HG03135 (cell line): ENCODE results near the gene TBXA2R.

ENCODE experiments used
- ATAC-seq: cut with Tn5 transposase; IDR thresholded peaks from one replicate; pipeline ENCODE4 v1.9.1; 2021; ENCODE audit warnings: mild to moderate bottlenecking, moderate library complexity; ENCODE audit not compliant: unreplicated experiment

TBXA2R gene

DNA sequence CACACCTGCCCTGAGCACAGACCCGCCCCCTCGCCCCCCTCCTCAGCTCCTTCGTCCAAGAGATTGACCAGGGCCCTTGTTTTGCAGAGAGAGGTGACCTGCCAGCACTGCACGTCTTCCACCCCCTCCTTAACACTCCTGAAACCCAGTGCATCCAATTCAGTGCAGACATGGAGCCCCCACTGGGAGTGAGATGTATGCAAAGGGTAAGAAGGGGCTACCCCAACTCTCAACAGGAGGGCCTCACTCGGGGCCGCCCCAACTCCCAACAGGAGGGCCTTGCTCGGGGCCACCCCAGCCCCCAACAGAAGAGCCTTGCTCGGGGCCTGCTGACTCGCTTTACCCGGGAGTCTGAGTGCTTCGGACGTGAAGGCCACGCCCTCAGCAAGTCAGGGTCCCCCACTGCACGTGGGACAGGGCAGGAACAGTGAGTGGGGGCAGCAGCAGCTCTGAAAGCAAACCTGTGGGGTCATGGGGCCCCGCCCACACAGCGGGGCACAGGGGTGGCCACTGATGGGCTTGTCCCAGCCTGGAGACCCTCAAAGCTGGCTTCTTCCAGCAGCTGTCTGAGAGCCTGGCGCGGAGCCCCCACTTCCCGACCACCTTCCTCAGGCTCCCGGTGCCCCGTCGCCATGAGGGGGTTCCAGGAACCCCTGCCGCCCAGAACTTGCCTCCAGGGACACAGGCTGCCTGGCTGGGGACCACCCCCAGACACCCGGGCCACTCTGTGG lies 14.3 kb upstream of the TBXA2R start:
- ATAC-seq, result no peak

DNA sequence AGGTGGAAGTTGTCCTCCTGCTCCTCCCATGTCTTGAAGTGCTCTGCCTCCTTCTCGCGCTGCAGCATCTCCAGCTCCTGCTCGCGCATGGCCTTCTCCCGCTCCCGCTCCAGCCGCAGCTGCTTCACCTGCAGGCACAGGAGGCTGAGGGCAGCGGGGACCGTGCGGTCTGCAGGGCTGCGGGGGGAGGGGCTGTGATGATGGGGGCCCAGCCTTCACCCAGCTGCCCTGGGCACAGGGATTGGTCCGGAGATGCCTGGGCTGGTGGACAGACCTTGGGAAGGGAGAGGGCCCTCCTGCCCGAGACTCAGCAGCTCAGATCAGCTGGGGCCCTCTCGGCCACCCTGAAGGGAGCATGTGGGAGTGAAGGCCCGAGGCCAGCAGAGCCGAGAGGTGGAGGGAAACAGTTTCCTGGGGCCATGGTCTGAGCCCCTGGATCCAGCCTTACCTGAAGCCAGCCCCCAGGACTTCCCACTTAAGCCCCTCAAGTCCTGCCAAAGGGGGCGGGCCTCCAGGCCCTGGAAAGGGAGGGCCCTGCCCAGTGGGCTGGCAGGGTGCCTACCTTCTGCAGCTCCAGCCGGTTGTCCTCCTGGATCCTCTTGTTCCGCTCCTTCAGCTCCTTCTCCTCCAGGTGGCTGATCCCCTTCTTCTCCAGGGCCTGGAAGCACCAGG lies 13.6 kb upstream of the TBXA2R start:
- no peak for ATAC-seq

DNA sequence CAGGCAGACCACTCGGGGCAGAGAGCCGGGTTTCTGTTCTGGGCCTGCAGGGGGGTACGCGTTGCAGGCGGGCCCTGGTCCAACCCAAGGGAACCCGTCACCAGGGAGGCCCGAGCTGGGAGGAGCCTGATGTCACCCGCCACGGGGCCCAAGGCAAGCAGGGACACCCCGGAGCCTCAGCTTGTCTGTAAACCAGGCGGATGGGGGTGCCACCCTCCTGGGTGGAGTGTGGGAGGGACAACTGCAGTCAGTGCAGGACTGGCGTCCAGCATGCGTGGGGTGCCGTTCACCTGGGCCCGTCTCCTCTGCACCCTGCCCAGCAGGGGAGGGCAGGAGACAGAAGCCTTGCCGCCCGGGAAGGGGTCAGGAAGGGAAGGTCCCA lies 12.9 kb upstream of the TBXA2R start:
- ATAC-seq, result no peak

DNA sequence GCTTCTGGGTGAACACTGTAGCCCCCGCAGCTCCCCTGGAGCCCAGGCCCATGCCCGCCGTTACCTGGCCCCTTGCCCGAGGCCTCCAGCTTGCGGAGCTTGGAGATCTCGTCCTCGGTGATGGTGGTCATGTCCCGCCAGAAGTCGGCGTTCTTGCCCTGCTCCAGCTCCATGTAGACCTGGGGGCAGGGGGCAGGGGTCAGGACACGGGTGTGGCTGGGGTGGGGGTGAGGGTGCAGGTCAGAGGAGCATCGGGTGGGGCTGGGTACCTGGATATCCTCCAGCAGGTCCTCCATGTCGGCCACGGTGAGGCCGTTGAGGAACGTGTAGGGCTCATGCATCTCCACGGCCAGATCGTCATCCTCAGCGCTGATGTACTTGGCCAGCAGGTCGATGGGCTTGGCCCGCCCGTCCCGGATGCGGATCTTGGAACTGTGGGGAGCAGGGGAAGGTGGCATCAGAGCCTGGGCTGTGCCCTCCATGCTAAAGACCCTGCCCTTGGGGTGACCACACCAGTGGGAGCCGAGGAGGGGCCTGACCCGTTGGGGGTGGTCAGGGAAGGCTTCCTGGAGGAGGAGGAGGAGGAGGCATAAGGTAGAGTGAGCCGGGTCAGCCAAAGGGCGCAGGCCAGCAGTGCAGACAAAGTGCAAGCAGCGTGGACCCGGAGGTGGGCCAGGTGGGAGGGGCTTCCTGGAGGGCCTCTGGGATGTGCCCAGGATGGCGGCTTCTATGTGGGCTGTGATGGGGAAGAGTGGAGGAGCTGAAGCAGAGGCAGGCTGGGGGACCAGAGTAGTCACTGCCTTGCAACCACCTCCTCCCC lies 12.3 kb upstream of the TBXA2R start:
- no peak for ATAC-seq

DNA sequence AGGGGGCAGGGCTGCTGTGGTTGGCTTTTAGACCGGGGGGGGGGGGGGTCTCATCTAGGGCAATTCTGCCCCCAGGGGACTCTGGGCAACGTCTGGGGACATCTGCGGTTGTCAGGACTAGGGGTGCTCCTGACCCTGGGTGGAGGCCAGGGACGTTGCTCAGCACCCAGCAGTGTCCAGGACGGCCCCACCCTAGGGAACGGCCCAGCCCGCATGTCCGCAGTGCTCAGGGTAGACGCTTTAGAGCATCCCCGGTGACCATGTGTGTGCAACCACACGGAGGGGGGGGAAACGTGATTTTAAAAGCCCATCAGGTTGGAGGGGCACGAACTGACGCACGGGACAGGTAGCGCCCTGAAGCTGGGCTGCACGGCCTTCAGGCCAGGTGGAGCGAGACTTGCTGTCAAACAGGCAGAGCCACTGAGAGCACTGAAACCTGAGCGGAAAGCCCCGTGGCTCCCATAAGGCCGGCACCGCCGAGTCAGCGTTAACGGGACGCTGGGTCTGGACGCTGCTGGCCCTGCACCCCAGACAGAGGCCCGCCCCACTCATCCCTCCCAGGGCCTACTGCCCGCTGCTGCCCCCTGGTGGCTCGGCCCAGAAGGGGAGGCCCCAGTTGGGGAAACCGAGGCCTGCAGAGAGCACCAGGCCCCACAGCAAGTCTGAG lies 11.6 kb upstream of the TBXA2R start:
- ATAC-seq, result no peak

DNA sequence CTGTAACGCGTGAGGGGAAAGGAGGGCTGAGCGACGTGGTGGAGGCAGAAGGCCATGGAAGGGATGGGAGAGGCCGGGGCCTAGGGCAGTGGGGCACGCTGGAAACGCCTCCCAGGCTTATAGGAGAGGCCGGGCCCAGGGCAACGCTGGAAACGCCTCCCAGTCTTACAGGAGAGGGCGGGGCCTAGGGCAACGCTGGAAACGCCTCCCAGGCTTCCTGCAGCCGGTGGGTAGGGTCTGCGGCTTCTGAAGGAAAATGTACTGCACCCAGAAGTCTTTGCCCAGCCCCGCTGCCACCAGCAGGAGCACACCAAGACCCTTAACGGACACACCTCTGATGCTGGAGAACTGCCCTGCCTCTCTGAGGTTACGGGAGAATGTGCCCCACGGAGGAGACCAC lies 10.8 kb upstream of the TBXA2R start:
- no peak for ATAC-seq

DNA sequence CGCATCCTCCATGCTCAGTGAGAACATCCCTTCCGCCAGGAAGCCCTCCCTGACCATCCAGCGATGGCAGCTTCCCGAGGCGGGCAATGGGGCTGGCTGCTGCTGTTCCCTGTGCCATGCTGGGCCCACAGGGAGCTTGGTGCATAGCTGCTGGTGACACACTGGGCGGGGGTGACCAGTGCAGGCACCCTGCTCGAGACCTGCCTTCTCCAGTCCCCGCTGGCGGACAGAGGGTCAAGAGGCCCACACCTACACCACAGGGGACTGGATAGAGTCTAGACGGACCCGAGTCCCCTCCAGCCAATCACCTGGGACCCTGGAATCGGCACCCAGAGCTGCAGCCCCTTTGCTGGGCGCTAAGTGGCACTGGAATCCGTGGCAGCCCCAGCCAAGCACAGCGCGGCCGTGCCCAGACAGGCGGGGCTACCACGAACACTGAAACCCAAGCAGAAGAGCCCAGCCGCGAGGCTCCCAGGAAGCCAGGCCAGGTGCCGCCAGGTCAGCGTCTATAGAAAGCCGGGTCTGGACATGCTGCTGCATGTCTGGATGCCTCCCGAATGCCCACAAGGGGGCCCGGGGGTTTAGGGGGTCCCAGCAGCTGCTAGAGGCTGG lies 9.0 kb upstream of the TBXA2R start:
- ATAC-seq, result no peak

DNA sequence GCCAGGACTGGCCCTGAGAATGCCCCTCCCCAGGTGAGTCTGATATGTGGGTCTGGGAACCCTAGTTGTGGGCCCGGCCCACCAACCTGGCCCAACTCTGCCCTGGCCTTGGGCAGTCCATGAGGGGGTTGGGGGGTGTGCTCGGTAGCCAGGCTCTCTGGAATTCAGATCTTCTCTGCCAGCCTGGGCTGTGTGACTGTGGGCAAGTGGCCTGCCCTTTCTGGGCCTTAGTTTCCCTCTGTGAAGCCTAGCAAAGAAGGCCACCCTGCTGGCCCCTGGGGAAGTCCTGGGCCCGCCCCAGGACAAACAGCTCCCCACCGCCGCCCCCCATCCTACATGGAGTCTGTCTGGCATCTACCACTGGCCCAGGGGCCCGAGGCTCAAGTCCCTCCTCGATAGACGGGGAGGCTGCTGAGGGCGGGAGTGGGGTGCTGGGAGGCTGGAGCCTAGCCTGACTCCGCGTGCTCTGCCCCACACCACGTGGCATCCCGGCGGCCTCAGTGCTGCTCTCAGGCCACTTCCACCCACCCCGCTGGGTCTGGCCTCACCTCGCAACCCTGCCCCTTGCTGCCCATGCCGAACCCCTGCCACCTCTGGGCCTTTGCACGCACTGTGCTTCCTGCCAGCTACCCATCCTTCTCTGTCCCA lies 8.3 kb upstream of the TBXA2R start:
- no peak for ATAC-seq

DNA sequence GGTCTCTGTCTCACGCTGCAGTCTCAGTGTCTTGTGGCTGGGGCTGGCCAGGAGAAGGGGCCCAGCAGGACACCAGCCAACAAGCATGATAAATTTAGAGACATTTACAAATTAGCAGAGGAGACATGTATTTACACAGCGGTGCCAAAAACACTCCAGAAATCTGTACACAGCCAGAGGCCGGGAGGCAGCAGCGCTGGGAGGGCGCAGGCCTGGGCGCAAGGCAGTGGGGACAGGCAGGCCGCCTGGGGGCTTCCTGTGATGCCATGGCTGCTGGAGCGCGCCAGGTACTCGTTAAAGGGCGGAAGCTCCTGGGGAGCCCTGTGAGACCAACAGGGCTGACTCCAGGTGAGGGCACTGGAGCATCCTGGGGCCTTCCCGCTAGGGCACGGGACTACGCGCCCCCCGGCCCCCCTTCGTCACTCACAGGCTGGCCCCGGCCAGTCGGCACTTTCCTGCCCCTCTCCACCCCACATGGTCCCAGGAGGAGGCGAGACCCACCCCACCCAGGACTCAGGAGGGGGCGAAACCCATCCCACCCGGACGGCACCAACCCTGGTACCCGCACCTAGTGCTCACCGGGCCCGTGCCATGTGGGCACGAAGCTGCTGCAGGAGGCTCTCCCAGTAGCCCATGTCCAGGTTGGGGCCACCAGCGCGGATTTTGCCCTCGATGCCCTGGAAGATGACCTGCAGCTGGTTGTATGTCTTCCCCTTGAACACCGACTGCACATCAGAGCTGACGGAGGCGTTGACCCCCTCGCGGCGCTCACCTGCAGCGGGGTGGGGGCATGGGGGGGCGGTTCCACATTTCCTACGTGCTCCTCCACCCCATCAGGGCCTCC lies 7.4 kb upstream of the TBXA2R start:
- no peak for ATAC-seq

DNA sequence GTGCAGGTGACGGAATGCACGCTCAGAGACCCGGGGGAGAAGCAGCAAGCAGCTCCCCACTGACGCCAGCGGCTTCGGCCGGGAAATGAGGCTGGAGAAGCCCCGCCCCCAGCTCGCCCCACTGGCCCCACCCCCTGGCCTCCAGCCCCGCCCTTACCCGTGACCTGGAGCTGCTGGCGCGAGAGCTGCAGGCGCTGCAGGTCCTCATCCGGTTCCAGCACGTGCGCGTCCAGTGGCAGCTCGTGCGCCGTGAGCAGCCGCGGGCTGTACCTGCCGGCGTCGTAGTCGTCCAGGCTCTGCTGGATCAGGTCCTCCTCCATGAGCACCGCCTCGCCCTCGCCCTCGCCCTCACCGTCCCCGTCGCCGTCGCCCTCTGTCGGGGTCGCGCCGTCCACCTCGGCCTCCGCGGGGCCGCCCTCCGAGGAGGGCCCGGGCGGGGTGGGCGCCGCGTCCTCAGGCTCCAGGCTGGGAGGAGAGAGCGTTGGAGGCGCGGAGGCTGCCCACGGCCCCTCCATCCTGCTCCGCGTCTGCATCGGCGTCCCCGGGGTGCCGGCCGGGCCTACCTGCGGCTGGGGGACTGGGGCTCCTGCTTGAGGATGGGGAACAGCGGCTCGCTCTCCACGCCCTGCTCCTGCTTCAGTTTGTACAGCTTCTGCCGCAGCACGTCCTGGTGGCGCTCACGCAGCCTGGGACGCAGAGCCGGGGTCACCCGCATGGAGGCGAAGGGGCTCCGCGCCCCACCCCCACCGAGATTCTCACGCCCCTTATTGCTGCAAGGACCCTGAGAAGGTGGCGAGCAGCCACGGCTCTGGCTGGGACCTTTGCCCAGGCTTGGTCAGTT lies 6.4 kb upstream of the TBXA2R start:
- ATAC-seq, result no peak

DNA sequence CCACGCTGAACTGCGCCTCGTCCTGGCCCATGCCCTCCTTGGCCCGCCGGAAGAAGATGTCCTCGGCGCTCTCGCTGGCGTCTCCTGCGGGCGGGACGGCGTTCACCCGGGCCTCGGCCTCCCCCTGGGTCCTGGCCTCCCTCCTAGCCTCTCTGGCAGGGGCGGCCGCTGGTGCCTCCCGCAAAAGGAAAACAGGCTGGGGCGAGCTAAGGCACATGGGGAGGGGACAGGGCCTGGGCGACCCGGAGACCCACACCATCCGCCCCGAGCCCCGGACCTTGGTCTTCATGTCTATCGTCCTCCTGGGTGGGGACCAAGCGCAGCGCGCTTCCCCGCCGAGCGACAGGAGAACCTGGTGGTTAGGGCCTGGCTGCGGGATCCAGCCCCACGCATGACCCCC lies 5.7 kb upstream of the TBXA2R start:
- no peak for ATAC-seq

DNA sequence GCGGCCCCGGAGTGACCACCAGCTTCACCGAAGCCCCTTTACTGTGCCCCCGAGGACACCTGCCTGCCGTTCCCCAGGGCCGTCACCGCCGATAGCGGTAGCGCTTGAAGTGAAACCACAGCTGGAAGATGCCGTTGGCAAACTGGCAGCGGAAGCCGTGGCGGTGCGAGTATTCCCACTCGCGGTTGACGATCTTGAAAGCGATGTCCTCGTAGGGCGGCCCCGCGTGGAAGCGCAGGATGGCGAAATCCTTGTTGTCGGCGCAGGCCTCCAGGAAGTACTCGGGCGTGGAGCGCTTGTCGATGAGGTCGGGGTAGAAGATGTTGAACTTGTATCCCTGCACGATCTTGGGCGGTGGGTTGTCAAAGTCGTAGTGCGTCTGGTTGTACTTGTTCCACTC lies 5.2 kb upstream of the TBXA2R start:
- no peak for ATAC-seq

DNA sequence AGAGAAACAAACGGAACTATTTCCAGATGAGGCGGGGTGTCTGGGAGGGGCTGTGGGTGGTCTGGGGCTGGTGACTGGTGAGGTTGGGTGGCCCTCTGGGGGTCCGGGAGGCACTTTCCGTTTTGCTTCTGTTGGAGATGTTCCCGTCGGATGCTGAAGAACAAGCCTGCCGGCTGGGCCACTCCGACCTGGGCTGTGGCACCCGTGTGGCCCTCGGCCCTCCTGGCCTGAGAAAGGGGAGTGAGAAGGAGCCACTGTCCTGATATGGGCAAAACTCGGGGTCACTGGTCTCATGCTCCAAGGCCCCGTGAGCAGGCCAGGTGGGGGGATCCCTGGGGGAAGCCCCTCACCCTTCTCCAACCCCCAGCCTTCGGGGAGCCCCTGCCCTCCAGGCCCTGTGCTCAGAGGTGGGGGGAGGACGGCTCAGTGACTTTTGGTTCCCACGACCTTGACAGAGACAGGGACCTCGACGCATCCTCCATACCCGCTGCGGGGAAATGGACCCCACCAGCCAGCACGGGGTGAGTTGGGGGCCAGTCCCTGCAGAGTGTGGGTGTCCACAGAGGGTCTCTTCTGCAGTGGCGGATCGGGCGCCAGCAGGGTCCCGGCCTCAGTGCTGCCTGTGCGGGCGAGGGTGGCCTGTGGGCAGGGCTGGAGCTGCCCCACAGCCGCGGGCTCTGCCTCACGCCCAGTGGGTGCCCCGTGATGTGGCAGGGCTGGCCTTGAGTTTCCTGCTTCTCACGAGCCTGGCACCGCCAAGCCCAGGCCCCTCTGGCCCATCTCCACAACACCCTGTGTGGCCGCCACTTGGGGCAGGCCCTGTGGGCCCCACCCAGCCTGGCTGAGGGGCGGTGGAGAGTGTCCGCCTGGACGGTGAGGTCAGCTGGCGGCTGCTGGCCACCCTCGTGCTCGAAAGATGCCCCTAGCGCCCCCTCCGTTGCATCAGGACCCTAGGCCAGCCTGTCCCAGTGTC lies 4.4 kb upstream of the TBXA2R start:
- ATAC-seq, result no peak

DNA sequence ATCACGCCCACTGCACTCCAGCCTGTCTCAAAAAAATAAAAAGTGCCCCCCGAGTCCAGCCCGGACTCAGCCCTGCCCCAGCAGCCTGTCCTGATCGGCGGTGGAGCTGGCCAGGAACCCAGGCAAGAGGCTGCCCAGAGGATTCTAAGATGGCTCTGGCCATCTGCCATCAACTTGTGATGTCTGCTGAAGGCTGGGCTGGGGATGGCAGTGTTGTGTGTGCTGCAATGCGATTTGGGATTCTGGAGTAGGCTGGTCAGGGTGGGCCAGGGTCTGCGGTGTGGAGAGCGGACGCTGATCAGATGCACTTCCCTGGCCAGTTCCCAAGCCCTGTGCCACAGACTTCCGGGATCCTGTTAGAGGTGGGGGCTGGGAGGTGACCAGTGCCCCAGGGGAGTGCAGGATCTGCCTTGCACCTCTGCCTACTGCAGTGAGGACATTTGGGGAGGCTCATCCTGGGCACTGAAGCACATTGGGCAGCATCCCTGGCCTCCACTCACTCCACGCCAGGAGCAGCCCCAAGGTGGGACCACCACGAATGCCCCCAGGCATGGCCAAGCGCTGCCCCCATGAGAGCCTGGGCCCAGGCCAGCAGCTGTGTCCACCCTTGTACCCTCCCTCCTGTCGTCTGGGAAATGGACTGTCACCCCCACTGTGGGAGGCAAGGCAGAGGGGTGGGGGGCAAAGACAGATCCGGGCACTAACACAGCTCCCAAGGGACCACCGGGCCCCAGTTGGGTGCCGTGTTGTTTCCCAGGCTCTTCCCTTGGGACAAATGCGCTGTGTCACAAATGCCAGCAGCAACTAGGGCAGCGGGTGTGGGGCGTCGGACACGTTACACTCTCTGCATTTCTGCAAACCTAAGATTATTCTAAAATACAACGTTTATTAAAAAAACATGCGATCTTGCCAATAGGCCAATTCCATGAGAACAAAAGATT lies 3.4 kb upstream of the TBXA2R start:
- ATAC-seq, result no peak

DNA sequence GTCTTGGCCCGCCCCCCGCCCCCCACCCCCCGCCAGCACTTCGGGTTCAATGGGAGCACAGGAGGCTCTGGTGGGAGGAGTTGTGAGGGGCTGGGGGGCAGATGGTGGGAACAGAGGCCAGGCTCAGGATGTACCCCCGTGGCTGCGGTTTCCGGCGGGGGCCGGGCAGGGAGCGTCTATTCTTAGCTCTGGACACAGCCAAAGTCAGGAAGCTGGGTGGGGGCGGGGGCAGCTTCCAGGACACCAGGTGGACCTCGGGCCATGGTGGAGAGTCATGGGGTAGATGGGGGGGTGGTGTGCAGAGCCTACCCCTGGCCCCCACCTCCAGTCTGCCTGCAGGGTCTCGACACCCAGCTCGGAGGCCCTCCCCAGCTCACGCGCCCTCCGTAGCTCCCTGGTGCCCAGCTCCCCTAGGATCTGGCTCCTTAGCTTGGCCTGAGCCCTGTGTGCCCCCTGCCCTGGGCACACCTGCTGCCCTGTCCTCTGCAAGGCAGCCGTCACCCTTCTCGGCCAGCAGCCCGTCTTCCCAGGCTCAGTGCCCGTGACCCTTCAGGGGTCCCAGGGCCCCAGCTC lies 2.2 kb upstream of the TBXA2R start:
- no peak for ATAC-seq

DNA sequence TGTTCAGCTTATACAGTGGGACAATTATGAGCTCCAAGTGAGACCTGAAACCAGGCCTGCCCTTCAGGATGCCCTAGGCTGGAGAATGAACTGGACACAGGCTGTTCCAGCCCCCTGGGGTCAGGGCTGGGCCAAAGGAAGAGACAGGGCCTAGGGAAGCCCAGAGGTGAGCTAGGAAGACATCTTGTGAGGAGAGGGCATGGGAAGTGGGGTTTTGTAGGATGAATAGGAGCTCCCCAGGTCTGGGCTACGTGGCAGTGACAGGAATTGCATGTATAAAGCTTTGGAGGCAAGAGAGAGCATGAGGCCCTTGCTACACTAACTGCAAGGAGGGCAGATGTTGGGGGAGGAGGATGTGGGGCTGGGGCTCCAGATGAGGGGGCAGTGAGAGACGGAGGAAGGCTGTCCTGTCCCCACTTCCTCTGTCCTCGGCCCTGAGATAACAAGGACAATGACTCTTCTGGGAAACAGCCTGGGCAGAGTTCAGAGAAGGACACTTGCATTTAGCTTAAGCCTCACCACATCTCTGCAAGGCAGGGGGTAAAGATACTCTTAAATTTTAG lies 1.5 kb upstream of the TBXA2R start:
- ATAC-seq, result no peak
